A549 treated with DMSO at 1 μM for 4 hours (cell line): ENCODE results near the gene GPR157. TPM values are rescaled to one million over a fixed set of nuclear protein-coding genes. Genes with fewer than 3 reads are reported as not detected.

Experiments
- total RNA-seq: library from RNA; stranded (reverse); fragments of 200-300 nt; extraction: Qiagen RNA extraction; gene quantifications from 5 replicates; pipeline ENCODE4 v1.2.3, GENCODE V29; 2022; ENCODE audit warnings: low read depth

The GPR157 gene
- 5.3 to 7.1 TPM (median 5.8 TPM) in 5 replicates for total RNA-seq

GRCh38 chr1:9128520-9129265, at the start of gene GPR157:
Gene GPR157 (minus strand): TSS chr1:9129102. CDS start chr1:9129027, 75 bp downstream.

GRCh38 chr1:9069326-9070100, 59.4 kb downstream of the GPR157 start, which contains the start of gene SLC2A5:
Gene SLC2A5 (minus strand): TSS chr1:9069635. CDS start chr1:9069536, 99 bp downstream.

Other genes starting within 250 kb of the GPR157 start
- gene CA6, start 183.2 kb downstream of the GPR157 start, total RNA-seq, result not detected in 5 replicates
- not detected in 5 replicates for gene SLC2A7, start 102.7 kb downstream of the GPR157 start, total RNA-seq
- 0.07 to 0.21 TPM (median 0.17 TPM) in 5 replicates for gene SLC2A5, start 59.5 kb downstream of the GPR157 start, total RNA-seq
- 4.6 to 7.4 TPM (median 6.3 TPM) in 5 replicates for gene H6PD, start 105.7 kb upstream of the GPR157 start, total RNA-seq
- gene SPSB1, start 163.8 kb upstream of the GPR157 start, total RNA-seq, result 27.5 to 33.4 TPM (median 28.6 TPM) in 5 replicates